D721Med (cell line): ENCODE data around the gene ENDOU.
A peak's percentile ranks its signal among the peaks of the same experiment; 100 is the strongest.

Source experiments
- DNase-seq: peaks from one replicate; pipeline ENCODE4 v3.0.0; 2011; ENCODE audit warnings: low spot score; ENCODE audit not compliant: insufficient read length
- FAIRE-seq: peaks from 2 replicates; lab custom pipeline; 2011; peaks lifted over from hg19 to GRCh38; lab: Jason Lieb, UNC
- CTCF ChIP-seq: IDR thresholded peaks from 2 replicates; pipeline ENCODE4 v1.5.1; 2012; ENCODE audit warnings: mild to moderate bottlenecking, control low read depth; ENCODE audit not compliant: insufficient read depth; ENCODE audit errors: missing control alignments

The ENDOU gene

GRCh38 chr12:47771304-47771703, 46.0 kb upstream of the ENDOU start:
- DNase-seq (no peak), FAIRE-seq (no peak)
- TF ChIP-seq CTCF: no peak

GRCh38 chr12:47770086-47770726, 44.9 kb upstream of the ENDOU start:
- FAIRE-seq: no peak
- no peak for TF ChIP-seq CTCF
- no peak for DNase-seq

- DNase-seq: no peak
- no peak for TF ChIP-seq CTCF
- no peak for FAIRE-seq
Observed at GRCh38 chr12:47769234-47770085, 44.2 kb upstream of the ENDOU start.

GRCh38 chr12:47768323-47768811, 43.1 kb upstream of the ENDOU start:
- TF ChIP-seq CTCF: no peak
- DNase-seq (no peak), FAIRE-seq (no peak)

GRCh38 chr12:47767216-47767724, 42.0 kb upstream of the ENDOU start:
- peak; percentile 52 for TF ChIP-seq CTCF
- FAIRE-seq: no peak
- DNase-seq: peak; percentile 60

GRCh38 chr12:47766502-47767215, 41.4 kb upstream of the ENDOU start:
- no peak for FAIRE-seq
- no peak for TF ChIP-seq CTCF
- DNase-seq: no peak
